ENCODE data around the gene C3orf52.

GRCh38 chr3:112053229-112053628, 33.0 kb upstream of the C3orf52 start:
- TF ChIP-seq CTCF (IDR thresholded peaks at IDR 0.05; ENCODE audit: borderline replicate concordance, extremely low read depth, low read length, poor library complexity, severe bottlenecking) = no peak
- TF ChIP-seq EZH2 (IDR thresholded peaks at IDR 0.05; ENCODE audit: borderline replicate concordance, low read depth, low read length, severe bottlenecking) = no peak
